Activated CD4-positive, alpha-beta memory T cell treated with anti-CD3 and anti-CD28 coated beads for 36 hours (primary cell): ENCODE data around the gene CLTCL1. TPM values are rescaled to one million over a fixed set of nuclear protein-coding genes. Genes with fewer than 3 reads are reported as not detected.

Experiments used
- CTCF ChIA-PET: fragments of 350-600 bp; sonication (Branson Sonifier 250); formaldehyde crosslinking; loops from one replicate; lab custom pipeline; 2021; ENCODE audit warnings: antibody characterized with exemption, inconsistent platforms; lab: Charles Lee
- POLR2A ChIA-PET: fragments of 350-600 bp; sonication (Branson Sonifier 250); formaldehyde crosslinking; loops from one replicate; lab custom pipeline; 2021; ENCODE audit warnings: antibody characterized with exemption; lab: Charles Lee
- DNase-seq: peaks from one replicate; pipeline ENCODE4 v3.0.0-alpha.2; 2020
- H3K27ac Mint-ChIP-seq: one replicate; pipeline ENCODE4 v1.8.0; 2021; ENCODE audit warnings: mixed read lengths
- H3K27me3 Mint-ChIP-seq: one replicate; pipeline ENCODE4 v1.8.0; 2021; ENCODE audit warnings: mixed read lengths
- H3K36me3 Mint-ChIP-seq: one replicate; pipeline ENCODE4 v1.8.0; 2021; ENCODE audit warnings: mixed read lengths
- H3K4me1 Mint-ChIP-seq: one replicate; pipeline ENCODE4 v1.8.0; 2021; ENCODE audit warnings: low read depth, mixed read lengths
- H3K4me3 Mint-ChIP-seq: one replicate; pipeline ENCODE4 v1.8.0; 2021; ENCODE audit warnings: mild to moderate bottlenecking, mixed read lengths
- H3K9me3 Mint-ChIP-seq: one replicate; pipeline ENCODE4 v1.8.0; 2021; ENCODE audit warnings: mixed read lengths
- intact Hi-C: fragments of 100-400 bp; cut with micrococcal nuclease; formaldehyde crosslinking; loops from one replicate; pipeline ENCODE4 v1.15.1; 2023
- total RNA-seq, 2 experiments: library from RNA; stranded (reverse); gene quantifications; one replicate each; pipeline ENCODE4 v1.2.3, GENCODE V29; 2021

Gene CLTCL1
- total RNA-seq, 2 experiments from 2014 or later = 1.1 to 1.6 TPM

DNA sequence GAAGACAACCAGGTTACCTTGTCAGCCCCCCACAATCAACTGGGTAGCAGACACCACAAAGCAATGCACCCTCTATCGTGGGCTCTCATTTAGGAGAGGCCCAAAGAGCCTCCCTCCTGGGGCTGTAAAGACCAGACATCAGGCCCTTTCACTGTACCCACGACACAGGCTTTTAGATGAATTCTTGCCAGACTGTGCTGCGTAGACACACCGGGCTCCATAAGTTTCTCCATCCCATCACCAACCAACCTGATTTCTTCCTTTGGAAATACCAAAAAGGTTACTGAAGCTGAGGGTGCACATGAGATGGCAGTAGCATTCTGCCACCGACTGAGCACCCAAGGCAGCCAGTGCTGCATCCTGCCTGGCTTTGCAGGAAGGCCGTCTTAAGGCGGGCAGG lies 66.5 kb downstream of the CLTCL1 start:
- H3K27ac Mint-ChIP-seq = no peak overlapping the region
- no peaks in the 10 kb centered on the region for H3K36me3 Mint-ChIP-seq
- no peak for DNase-seq
- ChIA-PET POLR2A (no interaction called here), CTCF (no interaction called here)
- intact Hi-C loops = no loop called here
- H3K4me3 Mint-ChIP-seq = no peak overlapping the region
- H3K9me3 Mint-ChIP-seq = no peaks in the 10 kb centered on the region
- no peaks in the 10 kb centered on the region for H3K27me3 Mint-ChIP-seq
- H3K4me1 Mint-ChIP-seq = no peaks in the 10 kb centered on the region

DNA sequence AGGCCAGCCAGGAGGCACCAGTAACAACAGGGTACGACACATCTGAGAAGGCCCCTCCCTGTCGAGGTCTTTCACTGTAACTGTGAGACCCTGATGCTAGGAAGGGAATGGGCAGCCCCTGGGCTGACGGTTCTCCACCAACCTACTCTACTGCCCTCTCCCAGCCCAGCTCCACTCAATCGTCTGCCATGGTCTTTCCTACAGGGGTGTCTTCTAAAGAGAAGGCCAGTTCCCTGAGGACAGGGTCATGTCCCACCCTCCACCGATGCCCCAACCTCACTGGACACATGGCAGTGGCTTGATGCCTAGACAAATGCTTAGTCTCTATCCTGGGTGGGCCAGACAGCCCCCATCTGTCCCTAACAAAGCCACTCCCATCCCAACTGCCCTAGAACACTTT lies 67.0 kb downstream of the CLTCL1 start:
- no peak overlapping the region for H3K4me3 Mint-ChIP-seq
- CTCF ChIA-PET = no interaction called here
- no peaks in the 10 kb centered on the region for H3K4me1 Mint-ChIP-seq
- no peak overlapping the region for H3K27ac Mint-ChIP-seq
- no peak for DNase-seq
- POLR2A ChIA-PET = no interaction called here
- no peaks in the 10 kb centered on the region for H3K27me3 Mint-ChIP-seq
- H3K9me3 Mint-ChIP-seq = no peaks in the 10 kb centered on the region
- intact Hi-C loops = no loop called here
- H3K36me3 Mint-ChIP-seq = no peaks in the 10 kb centered on the region

DNA sequence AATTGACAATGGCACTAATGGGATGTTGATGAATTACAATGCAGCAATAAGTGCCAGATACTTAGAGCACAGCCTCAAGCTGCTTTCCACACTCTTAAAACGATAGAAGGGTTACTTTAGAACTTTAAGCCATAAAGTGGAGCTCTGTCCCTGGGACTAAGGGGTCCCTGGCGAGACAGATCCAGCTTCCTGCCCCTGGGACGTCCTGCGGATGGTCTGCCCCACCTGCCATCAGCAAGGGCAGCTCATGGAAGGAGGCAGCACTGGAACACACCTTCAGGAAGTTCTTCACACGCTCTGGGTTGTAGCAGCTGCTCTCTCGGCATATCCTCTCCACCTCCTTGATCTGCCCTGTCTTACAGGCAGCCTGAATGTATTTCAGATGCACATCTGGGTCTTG lies 67.9 kb downstream of the CLTCL1 start:
- CTCF ChIA-PET = no interaction called here
- Mint-ChIP-seq H3K9me3 (no peaks in the 10 kb centered on the region), H3K4me1 (no peaks in the 10 kb centered on the region), H3K27me3 (no peaks in the 10 kb centered on the region), H3K27ac (no peak overlapping the region), H3K4me3 (no peak overlapping the region), H3K36me3 (no peaks in the 10 kb centered on the region)
- DNase-seq = no peak
- POLR2A ChIA-PET = no interaction called here
- intact Hi-C loops = no loop called here

DNA sequence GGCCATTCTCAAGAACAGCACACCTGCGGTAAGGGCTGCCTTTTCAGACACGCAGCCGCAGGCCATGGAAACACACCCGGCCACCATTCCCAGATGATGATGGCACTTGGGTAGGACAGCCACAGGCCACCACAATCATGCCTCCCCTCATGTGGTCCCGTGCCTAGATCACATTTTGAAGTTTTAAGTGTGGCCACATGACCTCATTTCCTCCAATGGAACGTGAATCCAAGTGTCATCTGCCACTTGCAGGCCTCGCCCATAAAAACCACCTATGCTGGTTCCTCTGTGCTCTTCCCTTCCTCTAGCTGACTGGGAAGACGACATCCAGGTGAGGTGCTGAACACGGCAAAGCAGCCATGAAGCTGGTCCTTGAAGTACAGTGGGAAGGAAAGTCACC lies 68.4 kb downstream of the CLTCL1 start:
- POLR2A ChIA-PET = no interaction called here
- no peak for DNase-seq
- H3K36me3 Mint-ChIP-seq = no peaks in the 10 kb centered on the region
- H3K27me3 Mint-ChIP-seq = no peaks in the 10 kb centered on the region
- H3K4me3 Mint-ChIP-seq = no peak overlapping the region
- no peak overlapping the region for H3K27ac Mint-ChIP-seq
- no peaks in the 10 kb centered on the region for H3K4me1 Mint-ChIP-seq
- CTCF ChIA-PET = no interaction called here
- intact Hi-C loops = no loop called here
- H3K9me3 Mint-ChIP-seq = no peaks in the 10 kb centered on the region

DNA sequence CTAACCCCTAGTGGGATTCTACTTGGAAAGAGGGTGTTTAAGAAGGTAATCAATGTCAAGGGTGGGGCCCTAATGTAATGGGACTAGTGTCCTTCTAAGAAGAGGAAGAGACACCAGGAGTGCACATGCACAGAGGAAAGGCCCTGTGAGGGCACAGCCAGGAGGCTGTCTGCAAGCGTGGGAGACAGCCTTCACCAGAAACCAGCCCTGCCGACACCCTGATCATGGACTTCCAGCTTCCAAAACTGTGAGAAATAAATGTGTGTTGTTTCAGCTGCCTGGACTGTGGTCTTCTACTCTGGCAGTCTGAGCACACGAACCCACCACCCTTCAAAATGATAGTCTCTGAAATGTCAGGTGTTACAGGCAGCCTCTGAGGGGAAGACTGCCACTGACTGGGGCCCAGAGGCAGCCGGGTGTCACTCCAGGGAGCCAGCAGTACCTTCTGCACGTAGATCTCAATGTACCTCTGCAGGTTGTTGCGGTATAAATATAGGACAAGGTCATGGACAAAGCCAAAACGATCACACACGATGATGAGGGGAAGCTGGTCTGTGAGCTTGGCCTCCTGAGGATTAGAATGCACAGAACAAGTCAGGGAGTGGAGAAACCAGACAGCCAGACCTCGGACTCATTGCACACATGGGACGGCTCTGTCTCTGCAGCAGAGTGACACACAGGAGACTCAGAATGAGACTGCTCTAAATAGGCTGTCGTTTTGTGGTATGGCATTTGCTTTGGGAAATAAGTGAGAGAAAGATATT lies 69.1 kb downstream of the CLTCL1 start:
- H3K27me3 Mint-ChIP-seq = no peaks in the 10 kb centered on the region

DNA sequence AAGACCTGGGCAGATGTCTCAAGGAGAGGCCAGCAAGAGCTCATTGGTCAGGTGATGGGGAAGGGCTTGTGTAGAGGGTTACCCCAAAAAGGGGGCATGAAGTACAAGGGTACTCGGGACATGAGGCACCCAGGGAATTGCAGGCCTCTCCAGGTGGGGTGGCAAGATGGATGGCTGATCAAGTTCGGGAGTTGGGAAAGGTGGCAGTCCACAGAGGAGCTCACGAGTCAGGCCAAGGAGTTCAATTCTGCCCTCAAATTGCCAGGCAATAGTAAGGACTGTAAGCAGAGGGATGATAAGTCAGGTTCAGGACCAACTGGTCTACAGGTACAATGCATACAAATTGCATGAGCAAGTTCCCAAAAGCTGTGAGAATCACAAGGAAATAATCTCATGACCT lies 70.7 kb downstream of the CLTCL1 start:
- Mint-ChIP-seq H3K4me1 (no peaks in the 10 kb centered on the region), H3K27ac (no peak overlapping the region), H3K9me3 (no peaks in the 10 kb centered on the region), H3K27me3 (no peaks in the 10 kb centered on the region), H3K36me3 (no peaks in the 10 kb centered on the region), H3K4me3 (no peak overlapping the region)
- intact Hi-C loops = no loop called here
- POLR2A ChIA-PET = no interaction called here
- CTCF ChIA-PET = no interaction called here
- DNase-seq = no peak

More for the DNA sequence above, 69.1 kb downstream of the CLTCL1 start:
- H3K4me3 Mint-ChIP-seq = no peak overlapping the region
- H3K36me3 Mint-ChIP-seq = no peaks in the 10 kb centered on the region
- H3K27ac Mint-ChIP-seq = no peak overlapping the region
- intact Hi-C loops = no loop called here
- no peak for DNase-seq
- H3K4me1 Mint-ChIP-seq = no peaks in the 10 kb centered on the region
- ChIA-PET POLR2A (no interaction called here), CTCF (no interaction called here)
- no peaks in the 10 kb centered on the region for H3K9me3 Mint-ChIP-seq

DNA sequence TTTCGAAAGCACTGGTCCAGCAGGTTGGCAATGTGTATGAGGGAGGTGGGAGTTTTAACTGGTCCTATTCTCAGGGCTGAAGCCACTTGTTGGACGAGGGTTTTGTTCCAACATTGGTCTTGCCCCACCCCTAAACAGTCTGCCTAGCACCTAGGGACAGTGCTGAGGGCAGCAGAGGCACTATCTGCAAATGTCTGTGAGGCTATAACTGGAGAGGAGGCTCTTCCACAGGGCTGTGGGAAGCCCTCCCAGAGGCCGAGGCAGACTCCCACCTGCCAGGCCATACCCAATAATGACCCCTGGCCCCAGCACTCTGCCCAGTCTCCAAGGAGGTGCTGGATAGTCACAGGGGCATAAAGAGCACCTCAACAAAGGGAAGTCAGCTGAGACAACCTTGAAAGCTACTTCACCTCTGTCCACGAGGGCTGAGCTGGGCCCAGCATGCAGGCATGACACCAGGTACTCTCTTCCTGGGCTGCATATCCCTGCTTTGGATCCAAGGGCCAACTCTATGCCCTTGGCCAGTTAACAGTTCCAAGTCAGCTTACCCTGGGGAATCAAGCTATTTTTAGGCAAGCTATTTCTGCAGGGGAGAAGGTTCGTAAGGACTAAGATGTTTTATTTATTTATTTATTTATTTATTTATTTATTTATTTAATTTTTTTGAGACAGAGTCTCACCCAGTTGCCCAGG lies 72.8 kb downstream of the CLTCL1 start:
- ChIA-PET CTCF (no interaction called here), POLR2A (no interaction called here)
- intact Hi-C loops = no loop called here
- no peak for DNase-seq
- no peaks in the 10 kb centered on the region for H3K4me1 Mint-ChIP-seq
- no peak overlapping the region for H3K4me3 Mint-ChIP-seq
- H3K27me3 Mint-ChIP-seq = no peaks in the 10 kb centered on the region
- no peaks in the 10 kb centered on the region for H3K36me3 Mint-ChIP-seq
- no peak overlapping the region for H3K27ac Mint-ChIP-seq
- no peaks in the 10 kb centered on the region for H3K9me3 Mint-ChIP-seq

DNA sequence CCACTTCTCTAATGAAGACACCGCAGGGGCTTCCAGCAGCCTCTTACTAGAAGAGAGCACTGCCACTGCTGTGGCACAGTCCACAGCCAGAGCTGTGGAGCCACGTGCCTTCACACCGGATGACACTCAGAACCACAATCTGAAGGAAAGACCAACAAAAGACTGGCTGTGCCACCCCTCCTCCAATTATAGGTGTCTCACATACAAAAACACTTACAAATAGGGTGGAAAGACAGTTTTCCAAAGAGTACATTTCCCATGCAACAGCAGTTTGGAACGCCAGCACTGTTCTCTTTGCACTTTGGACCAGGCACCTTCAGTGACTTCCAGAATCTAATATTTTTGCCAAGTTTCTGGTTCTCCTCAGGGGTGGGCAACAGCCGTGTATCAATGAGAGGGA lies 74.9 kb downstream of the CLTCL1 start:
- intact Hi-C loops = no loop called here
- Mint-ChIP-seq H3K4me3 (no peak overlapping the region), H3K36me3 (no peaks in the 10 kb centered on the region), H3K4me1 (no peaks in the 10 kb centered on the region), H3K9me3 (no peaks in the 10 kb centered on the region), H3K27me3 (peaks cover 1% of the 10 kb centered on the region), H3K27ac (no peak overlapping the region)
- no peak for DNase-seq
- POLR2A ChIA-PET = no interaction called here
- CTCF ChIA-PET = interaction anchor here (1.2 kb wide), 1 partner anchor 37 kb away, joined by 3 read pairs; no protein-coding TSS in a partner anchor

DNA sequence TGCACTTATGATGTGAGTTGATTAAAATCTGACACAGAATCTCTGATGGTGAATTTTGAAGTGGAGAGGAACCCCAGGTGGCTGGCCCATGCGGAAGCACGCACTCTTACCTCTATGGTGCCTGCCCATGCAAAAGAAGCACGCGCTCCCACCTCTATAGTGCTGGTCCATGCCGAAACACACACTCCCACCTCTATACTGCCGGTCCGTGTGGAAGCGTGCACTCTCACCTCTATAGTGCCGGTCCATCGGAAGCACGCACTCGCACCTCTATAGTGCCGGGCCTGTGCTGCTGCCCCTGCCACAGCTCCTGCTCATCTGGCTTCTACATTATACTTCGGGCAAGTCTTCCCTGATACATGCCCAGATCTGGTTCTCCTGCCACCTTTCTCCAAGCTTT lies 76.2 kb downstream of the CLTCL1 start:
- H3K36me3 Mint-ChIP-seq = no peaks in the 10 kb centered on the region
- intact Hi-C loops = no loop called here
- H3K27me3 Mint-ChIP-seq = peaks cover 1% of the 10 kb centered on the region
- ChIA-PET POLR2A (no interaction called here), CTCF (no interaction called here)
- H3K4me3 Mint-ChIP-seq = no peak overlapping the region
- no peaks in the 10 kb centered on the region for H3K9me3 Mint-ChIP-seq
- no peaks in the 10 kb centered on the region for H3K4me1 Mint-ChIP-seq
- no peak for DNase-seq
- H3K27ac Mint-ChIP-seq = no peak overlapping the region

DNA sequence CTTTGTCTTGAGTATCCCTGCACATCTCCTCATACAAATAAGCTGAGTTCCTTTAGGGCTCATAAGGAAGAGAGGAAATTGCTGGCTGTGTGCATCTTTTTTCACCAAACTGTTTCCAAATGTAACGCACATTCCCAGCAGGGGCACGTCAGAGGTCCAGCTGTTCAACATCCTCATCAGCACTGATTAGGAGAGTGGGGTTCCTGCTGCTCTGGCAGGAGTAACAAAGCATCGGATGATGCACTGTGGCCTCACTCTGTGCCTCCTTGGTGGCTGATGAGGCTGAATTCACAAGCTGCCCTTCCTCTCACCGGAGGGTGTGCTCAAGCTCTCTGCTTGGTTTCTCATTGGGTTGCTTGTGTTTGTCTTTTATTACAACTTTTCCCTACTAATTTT lies 77.4 kb downstream of the CLTCL1 start:
- H3K27me3 Mint-ChIP-seq = peaks cover 8% of the 10 kb centered on the region
- no peak overlapping the region for H3K27ac Mint-ChIP-seq
- H3K4me1 Mint-ChIP-seq = no peaks in the 10 kb centered on the region
- H3K9me3 Mint-ChIP-seq = no peaks in the 10 kb centered on the region
- ChIA-PET POLR2A (no interaction called here), CTCF (interaction anchor here (1.0 kb wide), 1 partner anchor 9 kb away, joined by 3 read pairs; no protein-coding TSS in a partner anchor)
- H3K36me3 Mint-ChIP-seq = no peaks in the 10 kb centered on the region
- no peak overlapping the region for H3K4me3 Mint-ChIP-seq
- no peak for DNase-seq
- intact Hi-C loops = no loop called here

DNA sequence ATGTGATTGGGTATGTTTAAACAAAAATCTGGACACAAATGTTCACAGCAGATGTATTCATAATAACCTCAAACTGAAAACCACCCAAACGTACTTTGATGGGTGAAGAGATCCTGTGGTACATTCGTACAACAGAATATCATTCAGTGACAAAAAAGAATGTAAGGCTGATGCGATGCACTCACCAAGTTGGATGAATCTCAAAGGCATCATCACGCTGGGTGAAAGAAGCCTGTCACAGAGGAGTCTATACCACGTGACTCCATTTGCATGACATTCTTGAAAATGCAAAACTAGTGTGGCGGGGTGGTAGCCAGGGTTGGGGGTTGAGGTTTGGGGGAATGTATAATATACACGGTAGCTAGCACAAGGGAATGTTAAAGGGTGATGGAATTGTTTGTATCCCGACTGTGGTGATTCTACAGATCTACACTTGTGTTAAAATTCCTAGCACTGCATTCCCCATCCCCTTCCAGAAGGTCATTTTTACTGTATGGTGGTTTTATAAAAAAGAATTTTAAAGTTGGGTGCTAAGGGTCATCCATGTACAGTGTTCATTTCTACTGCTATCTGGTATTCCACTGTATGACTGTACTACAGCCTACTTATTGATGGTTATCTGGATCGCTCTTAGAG lies 78.0 kb downstream of the CLTCL1 start:
- no peak overlapping the region for H3K27ac Mint-ChIP-seq
- no peak overlapping the region for H3K4me3 Mint-ChIP-seq
- no peaks in the 10 kb centered on the region for H3K4me1 Mint-ChIP-seq
- POLR2A ChIA-PET = no interaction called here
- intact Hi-C loops = no loop called here
- peaks cover 8% of the 10 kb centered on the region for H3K27me3 Mint-ChIP-seq
- DNase-seq = no peak
- CTCF ChIA-PET = interaction anchor here (1.0 kb wide), 1 partner anchor 9 kb away, joined by 3 read pairs; no protein-coding TSS in a partner anchor
- no peaks in the 10 kb centered on the region for H3K36me3 Mint-ChIP-seq
- H3K9me3 Mint-ChIP-seq = no peaks in the 10 kb centered on the region

DNA sequence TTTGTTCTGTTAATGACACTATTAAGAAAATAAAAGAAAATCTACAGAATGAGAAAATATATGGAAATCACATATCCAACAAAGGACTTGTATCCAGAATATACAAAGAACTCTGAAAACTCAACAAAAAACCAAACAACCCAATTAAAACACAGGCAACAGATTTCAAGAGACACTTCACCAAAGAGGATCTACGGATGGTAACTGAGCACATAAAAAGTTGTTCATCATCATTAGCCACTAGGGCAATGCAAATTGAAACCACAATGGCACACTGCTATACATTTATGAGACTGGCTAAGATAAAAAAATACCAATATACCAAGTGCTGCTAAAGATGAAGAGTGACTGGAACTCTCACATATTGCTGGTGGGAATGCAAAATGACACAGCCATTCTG lies 78.5 kb downstream of the CLTCL1 start:
- H3K36me3 Mint-ChIP-seq = no peaks in the 10 kb centered on the region
- POLR2A ChIA-PET = no interaction called here
- no peaks in the 10 kb centered on the region for H3K4me1 Mint-ChIP-seq
- no peaks in the 10 kb centered on the region for H3K9me3 Mint-ChIP-seq
- intact Hi-C loops = no loop called here
- DNase-seq = no peak
- H3K27me3 Mint-ChIP-seq = peaks cover 8% of the 10 kb centered on the region
- no peak overlapping the region for H3K4me3 Mint-ChIP-seq
- no peak overlapping the region for H3K27ac Mint-ChIP-seq
- CTCF ChIA-PET = no interaction called here
